Endothelial cell of umbilical vein (primary cell): ENCODE measurements around the gene CHST8.

Experiments
- EZH2 ChIP-seq: IDR thresholded peaks from 2 replicates; pipeline ENCODE4 v1.6.1; 2012; ENCODE audit warnings: borderline replicate concordance, low read depth, mild to moderate bottlenecking, moderate library complexity, low read length, inconsistent platforms; ENCODE audit not compliant: severe bottlenecking
- FOS ChIP-seq: IDR thresholded peaks from 2 replicates; pipeline ENCODE4 v1.6.1; 2011; ENCODE audit warnings: mild to moderate bottlenecking, low read length, moderate library complexity, borderline replicate concordance; ENCODE audit not compliant: insufficient read depth
- GATA2 ChIP-seq: IDR thresholded peaks from 2 replicates; pipeline ENCODE4 v1.7.0; 2011; ENCODE audit warnings: low read depth, mild to moderate bottlenecking, moderate library complexity, mixed read lengths, low read length; ENCODE audit not compliant: insufficient read length, insufficient read depth
- JUN ChIP-seq: IDR thresholded peaks from 2 replicates; pipeline ENCODE4 v1.6.1; 2011; ENCODE audit warnings: borderline replicate concordance, low read depth; ENCODE audit not compliant: insufficient read length, insufficient read depth
- POLR2A ChIP-seq: IDR thresholded peaks from 2 replicates; pipeline ENCODE4 v1.6.1; 2012; ENCODE audit warnings: low read depth, mild to moderate bottlenecking, control low read depth, low read length
- TF ChIP-seq, protein P1 (sequence below), 2 donors: IDR thresholded peaks; 1 replicate in 1 of 2; 2 replicates in 1 of 2; pipeline ENCODE4 v1.5.1; 2011; ENCODE audit warnings: low read length in 2 of 2, mild to moderate bottlenecking in 2 of 2, moderate library complexity in 2 of 2, control low read depth in 1 of 2, inconsistent platforms in 1 of 2, low read depth in 1 of 2; ENCODE audit not compliant: insufficient read depth in 1 of 2; ENCODE audit errors: extremely low read depth in 1 of 2
- TF ChIP-seq, protein P2 (sequence below): IDR thresholded peaks from 2 replicates; pipeline ENCODE4 v1.6.1; 2011; ENCODE audit not compliant: insufficient read depth, insufficient read length

DNA sequence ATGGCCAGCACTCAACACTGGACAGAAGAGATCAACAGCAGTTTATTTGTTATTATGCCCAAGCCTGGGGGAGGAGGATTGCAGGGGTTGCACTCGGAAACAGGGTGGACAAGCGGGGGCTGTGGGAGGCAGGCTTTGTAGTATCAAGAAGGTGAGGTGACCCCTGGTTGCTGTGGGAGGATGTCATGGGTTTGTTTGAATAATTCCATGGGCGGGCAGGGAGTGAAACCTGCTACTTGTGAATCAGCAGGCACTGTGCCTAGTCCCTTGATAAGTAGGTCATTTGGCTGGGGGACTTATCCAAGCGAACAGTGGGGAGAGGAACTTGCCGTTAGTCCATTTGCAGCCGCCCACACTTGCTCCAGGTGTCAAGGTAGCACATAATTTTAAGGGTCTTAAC, 90.5 kb downstream of the CHST8 start:
- TF ChIP-seq, protein P1, sequence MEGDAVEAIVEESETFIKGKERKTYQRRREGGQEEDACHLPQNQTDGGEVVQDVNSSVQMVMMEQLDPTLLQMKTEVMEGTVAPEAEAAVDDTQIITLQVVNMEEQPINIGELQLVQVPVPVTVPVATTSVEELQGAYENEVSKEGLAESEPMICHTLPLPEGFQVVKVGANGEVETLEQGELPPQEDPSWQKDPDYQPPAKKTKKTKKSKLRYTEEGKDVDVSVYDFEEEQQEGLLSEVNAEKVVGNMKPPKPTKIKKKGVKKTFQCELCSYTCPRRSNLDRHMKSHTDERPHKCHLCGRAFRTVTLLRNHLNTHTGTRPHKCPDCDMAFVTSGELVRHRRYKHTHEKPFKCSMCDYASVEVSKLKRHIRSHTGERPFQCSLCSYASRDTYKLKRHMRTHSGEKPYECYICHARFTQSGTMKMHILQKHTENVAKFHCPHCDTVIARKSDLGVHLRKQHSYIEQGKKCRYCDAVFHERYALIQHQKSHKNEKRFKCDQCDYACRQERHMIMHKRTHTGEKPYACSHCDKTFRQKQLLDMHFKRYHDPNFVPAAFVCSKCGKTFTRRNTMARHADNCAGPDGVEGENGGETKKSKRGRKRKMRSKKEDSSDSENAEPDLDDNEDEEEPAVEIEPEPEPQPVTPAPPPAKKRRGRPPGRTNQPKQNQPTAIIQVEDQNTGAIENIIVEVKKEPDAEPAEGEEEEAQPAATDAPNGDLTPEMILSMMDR (IDR thresholded peaks at IDR 0.05; ENCODE audit: extremely low read depth in 1 of 2, insufficient read depth in 1 of 2, low read depth in 1 of 2, low read length in 2 of 2) = no peak
- TF ChIP-seq POLR2A (no peak), JUN (no peak), FOS (no peak), EZH2 (no peak), GATA2 (no peak)
- TF ChIP-seq, protein P2, sequence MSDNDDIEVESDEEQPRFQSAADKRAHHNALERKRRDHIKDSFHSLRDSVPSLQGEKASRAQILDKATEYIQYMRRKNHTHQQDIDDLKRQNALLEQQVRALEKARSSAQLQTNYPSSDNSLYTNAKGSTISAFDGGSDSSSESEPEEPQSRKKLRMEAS = no peak
